HepG2 (cell line): ENCODE measurements around the gene RPS17. TPM values are rescaled to one million over a fixed set of nuclear protein-coding genes. Genes with fewer than 3 reads are reported as not detected.
A peak's percentile ranks its signal among the peaks of the same experiment; 100 is the strongest.

ENCODE experiments used
- AHDC1 ChIP-seq: sonication (generic); formaldehyde crosslinking; IDR thresholded peaks from 2 replicates; pipeline ENCODE4 v1.5.1; 2020; ENCODE audit warnings: mild to moderate bottlenecking, missing genetic modification reagents, borderline replicate concordance
- CEBPG ChIP-seq: IDR thresholded peaks from 2 replicates; pipeline ENCODE4 v1.6.1; 2016
- ELK4 ChIP-seq: sonication (generic); formaldehyde crosslinking; IDR thresholded peaks from 2 replicates; pipeline ENCODE4 v1.9.0; 2021; ENCODE audit warnings: missing genetic modification reagents, borderline replicate concordance
- IKZF4 ChIP-seq: sonication (generic); formaldehyde crosslinking; IDR thresholded peaks from 2 replicates; pipeline ENCODE4 v1.5.1; 2020; ENCODE audit warnings: borderline replicate concordance, mild to moderate bottlenecking, low read depth, missing genetic modification reagents; ENCODE audit errors: not compliant biosample characterization
- MYNN ChIP-seq: sonication (generic); formaldehyde crosslinking; IDR thresholded peaks from 2 replicates; pipeline ENCODE4 v1.4.0; 2020; ENCODE audit warnings: mild to moderate bottlenecking, low read depth, missing genetic modification reagents
- PTBP1 ChIP-seq: fragments of 200-400 bp; formaldehyde crosslinking; IDR thresholded peaks from 2 replicates; pipeline ENCODE4 v1.6.1; 2018; ENCODE audit warnings: low read length, low read depth; ENCODE audit not compliant: poor library complexity, severe bottlenecking
- TEAD3 ChIP-seq: optimal IDR thresholded peaks from 2 replicates; pipeline ENCODE3; 2016; ENCODE audit warnings: borderline replicate concordance
- TGIF2 ChIP-seq: IDR thresholded peaks from 2 replicates; pipeline ENCODE4 v1.6.1; 2016; ENCODE audit warnings: control low read depth, missing compliant biosample characterization
- ZBTB2 ChIP-seq: sonication (generic); formaldehyde crosslinking; IDR thresholded peaks from 2 replicates; pipeline ENCODE4 v1.8.0; 2022; ENCODE audit warnings: low read depth, missing genetic modification reagents
- ZFY ChIP-seq: sonication (generic); formaldehyde crosslinking; IDR thresholded peaks from 2 replicates; pipeline ENCODE4 v1.4.0; 2020; ENCODE audit warnings: missing genetic modification reagents
- ZMAT3 ChIP-seq: sonication (generic); formaldehyde crosslinking; conservative IDR thresholded peaks from 2 replicates; pipeline ENCODE4 v1.7.0; 2021; ENCODE audit warnings: missing genetic modification reagents
- ZNF256 ChIP-seq: sonication (generic); formaldehyde crosslinking; conservative IDR thresholded peaks from 2 replicates; pipeline ENCODE4 v1.4.0; 2020; ENCODE audit warnings: missing genetic modification reagents
- ZNF292 ChIP-seq: sonication (generic); formaldehyde crosslinking; IDR thresholded peaks from 2 replicates; pipeline ENCODE4 v1.8.1; 2022; ENCODE audit warnings: mild to moderate bottlenecking, low read depth, missing genetic modification reagents, borderline replicate concordance
- ZNF572 ChIP-seq: sonication (generic); formaldehyde crosslinking; IDR thresholded peaks from 2 replicates; pipeline ENCODE4 v1.5.1; 2020; ENCODE audit warnings: mild to moderate bottlenecking, missing genetic modification reagents
- ZNF816 ChIP-seq: sonication (generic); formaldehyde crosslinking; IDR thresholded peaks from 2 replicates; pipeline ENCODE4 v1.8.0; 2022; ENCODE audit warnings: missing genetic modification reagents, mild to moderate bottlenecking, borderline replicate concordance
- polyA plus RNA-seq, 8 experiments: library from polyadenylated mRNA; depleted of rRNA in 3 of 8; stranded (reverse) in 7 of 8; unstranded in 1 of 8; fragments of >200 nt; fragmentation: Illumina TruSeq in 4 of 8; extraction: Trizol in 4 of 8; gene quantifications; 2 replicates each; pipeline versions ENCODE4 v1.2.1 to v1.2.3, GENCODE V29; 2011 to 2016; ENCODE audit warnings: low read depth in 4 of 8, missing spikeins in 1 of 8, mixed read lengths in 1 of 8; ENCODE audit not compliant: insufficient read depth in 1 of 8
- total RNA-seq, 5 experiments: library from RNA; depleted of rRNA; stranded (reverse); fragments of >200 nt; fragmentation: Illumina TruSeq; extraction: Trizol; gene quantifications; 2 replicates each; pipeline ENCODE4 v1.2.3, GENCODE V29; 2016; ENCODE audit warnings: low read depth in 1 of 5

RPS17 gene
- total and polyA plus RNA-seq, 2 of the 13 experiments (the other 11 are each of a cell fraction or from before 2014, with no cell fraction given) = 2,570 to 5,021 TPM

- 0 out of 2 replicates have a peak, but pooled peaks have one; percentile 8 for TF ChIP-seq ZMAT3
- 0 out of 2 replicates have a peak, but pooled peaks have one; percentile 3 for TF ChIP-seq ZNF572 (CRISPR knock-in tag)
- TF ChIP-seq IKZF4 (CRISPR knock-in tag) = peak; percentile 3
- TF ChIP-seq ZNF256 (CRISPR knock-in tag) = no peak
- TF ChIP-seq ZFY (CRISPR knock-in tag) = peak; percentile 28
- TF ChIP-seq PTBP1 = no peak
- no peak for TF ChIP-seq CEBPG (CRISPR knock-in tag)
- TF ChIP-seq AHDC1 (CRISPR knock-in tag) = 0 out of 2 replicates have a peak, but pooled peaks have one; percentile 20
- TF ChIP-seq ZNF816 (CRISPR knock-in tag) = 0 out of 2 replicates have a peak, but pooled peaks have one; percentile 20
- 0 out of 2 replicates have a peak, but pooled peaks have one; percentile 26 for TF ChIP-seq MYNN (CRISPR knock-in tag)
- no peak for TF ChIP-seq TEAD3 (CRISPR knock-in tag)
- TF ChIP-seq ZNF292 = 0 out of 2 replicates have a peak, but pooled peaks have one; percentile 18
- TF ChIP-seq ZBTB2 (CRISPR knock-in tag) = 0 out of 2 replicates have a peak, but pooled peaks have one; percentile 4
- peak; percentile 47; the same call in 1 of the 2 replicates for TF ChIP-seq TGIF2
- TF ChIP-seq ELK4 (CRISPR knock-in tag) = no peak
Observed at GRCh38 chr15:82540984-82541431, 751 bp upstream of the RPS17 start (continued).
